Tibial artery (tissue), 4 donors: ENCODE measurements around the gene SPRED2.

Source experiments
- DNase-seq, 2 donors: peaks; one replicate each; pipeline ENCODE4 v3.0.0-alpha.2; 2019
- H3K27ac ChIP-seq, 2 donors: fragments of 200-600 bp; sonication (generic) in 1 of 2; 1 replicate in 1 of 2; 2 replicates in 1 of 2; pipeline ENCODE4 v1.5.1; 2018 to 2019; ENCODE audit warnings: mild to moderate bottlenecking in 1 of 2
- H3K27me3 ChIP-seq, 2 donors: fragments of 200-600 bp; sonication (generic) in 1 of 2; one replicate each; pipeline versions ENCODE4 v1.5.1 to v1.6.0; 2016 to 2019
- H3K36me3 ChIP-seq, 3 donors: fragments of 200-600 bp; sonication (generic) in 2 of 3; one replicate each; pipeline ENCODE4 v1.5.1; 2016 to 2019; ENCODE audit warnings: mild to moderate bottlenecking in 2 of 3
- H3K4me1 ChIP-seq, 4 donors: fragments of 200-600 bp; sonication (generic) in 2 of 4; 1 replicate in 3 of 4; 2 replicates in 1 of 4; pipeline ENCODE4 v1.5.1; 2016 to 2019
- H3K4me3 ChIP-seq, 2 donors: fragments of 200-600 bp; sonication (generic) in 1 of 2; 1 replicate in 1 of 2; 2 replicates in 1 of 2; pipeline ENCODE4 v1.5.1; 2018 to 2019; ENCODE audit warnings: mild to moderate bottlenecking in 2 of 2
- H3K9me3 ChIP-seq, 3 donors: fragments of 200-600 bp; sonication (generic) in 1 of 3; one replicate each; pipeline ENCODE4 v1.5.1; 2016 to 2019
- intact Hi-C: fragments of 100-400 bp; cut with DNase I; formaldehyde crosslinking; loops from one replicate; pipeline ENCODE4 v1.15.0; 2023; ENCODE audit warnings: low total_unique reads
- TF ChIP-seq, protein P1 (sequence below), 2 experiments: fragments of 200-600 bp in 1 of 2; fragments of 450-650 bp in 1 of 2; IDR thresholded peaks; one replicate each; pipeline ENCODE4 v1.5.1; 2017 to 2019; ENCODE audit warnings: antibody characterized with exemption in 2 of 2, mild to moderate bottlenecking in 1 of 2, moderate library complexity in 1 of 2

The SPRED2 gene

DNA sequence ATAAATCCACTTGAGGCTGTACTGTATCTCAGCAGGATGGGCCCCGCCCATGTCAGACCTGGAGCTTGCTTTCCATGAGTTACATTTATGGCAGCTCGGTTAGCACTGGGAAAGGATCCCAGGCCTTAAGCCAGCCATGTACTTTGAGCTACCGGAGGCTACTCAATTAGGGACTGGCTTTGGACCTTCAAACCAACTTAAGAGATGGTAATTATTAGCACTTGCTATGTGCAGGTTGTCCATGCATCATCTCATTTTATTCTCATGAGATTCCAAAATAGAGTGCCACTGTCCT lies 140.3 kb downstream of the SPRED2 start:
- DNase-seq = no peak
- intact Hi-C loops = no loop called here

DNA sequence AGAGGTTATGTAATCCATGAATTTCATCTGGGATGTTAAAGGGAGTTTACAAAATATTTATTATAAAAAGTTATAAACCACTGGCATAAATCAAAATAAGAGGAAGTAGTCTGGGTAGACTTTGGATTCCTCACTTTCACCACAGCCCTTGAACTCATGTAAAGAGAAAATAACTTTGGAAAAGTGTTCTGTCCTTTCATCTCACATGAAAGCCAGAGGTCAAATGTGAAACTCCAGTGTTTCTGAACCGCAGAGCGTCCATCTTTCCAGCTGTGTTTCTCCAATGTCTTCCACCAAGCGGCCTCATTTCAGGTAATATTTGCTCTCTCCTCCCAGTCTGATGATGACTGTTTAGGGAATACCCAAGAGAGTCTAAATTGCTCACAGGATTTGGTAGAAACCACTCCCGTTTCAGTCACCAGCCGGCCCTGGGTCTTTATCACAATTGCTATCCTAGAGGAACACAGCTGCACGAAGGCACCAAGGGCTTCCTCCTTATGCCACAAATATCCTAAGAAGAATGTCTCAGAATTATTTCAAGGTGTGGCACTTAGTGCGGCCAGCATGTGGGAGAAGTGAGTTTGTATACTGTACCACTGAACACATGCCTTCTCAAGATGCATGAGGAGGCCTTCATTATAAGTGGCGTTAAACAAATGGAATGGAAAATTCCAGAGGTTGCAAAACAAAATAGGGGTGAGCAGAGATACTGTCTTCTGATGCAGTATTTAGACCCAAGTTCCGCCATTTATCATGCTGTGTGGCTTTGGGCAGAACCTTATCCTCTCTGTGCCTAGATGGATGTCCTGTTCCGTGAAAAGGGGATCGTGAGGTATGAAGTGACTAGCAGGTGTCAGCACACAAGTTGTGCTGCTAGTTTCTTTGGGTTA lies 140.9 kb downstream of the SPRED2 start:
- no peak for DNase-seq
- Histone ChIP-seq H3K27me3 (no peaks in the 10 kb centered on the region), H3K4me3 (no peak overlapping the region), H3K36me3 (no peaks in the 10 kb centered on the region), H3K27ac (no peak overlapping the region), H3K9me3 (no peaks in the 10 kb centered on the region), H3K4me1 (no peaks in the 10 kb centered on the region)
- TF ChIP-seq, protein P1, sequence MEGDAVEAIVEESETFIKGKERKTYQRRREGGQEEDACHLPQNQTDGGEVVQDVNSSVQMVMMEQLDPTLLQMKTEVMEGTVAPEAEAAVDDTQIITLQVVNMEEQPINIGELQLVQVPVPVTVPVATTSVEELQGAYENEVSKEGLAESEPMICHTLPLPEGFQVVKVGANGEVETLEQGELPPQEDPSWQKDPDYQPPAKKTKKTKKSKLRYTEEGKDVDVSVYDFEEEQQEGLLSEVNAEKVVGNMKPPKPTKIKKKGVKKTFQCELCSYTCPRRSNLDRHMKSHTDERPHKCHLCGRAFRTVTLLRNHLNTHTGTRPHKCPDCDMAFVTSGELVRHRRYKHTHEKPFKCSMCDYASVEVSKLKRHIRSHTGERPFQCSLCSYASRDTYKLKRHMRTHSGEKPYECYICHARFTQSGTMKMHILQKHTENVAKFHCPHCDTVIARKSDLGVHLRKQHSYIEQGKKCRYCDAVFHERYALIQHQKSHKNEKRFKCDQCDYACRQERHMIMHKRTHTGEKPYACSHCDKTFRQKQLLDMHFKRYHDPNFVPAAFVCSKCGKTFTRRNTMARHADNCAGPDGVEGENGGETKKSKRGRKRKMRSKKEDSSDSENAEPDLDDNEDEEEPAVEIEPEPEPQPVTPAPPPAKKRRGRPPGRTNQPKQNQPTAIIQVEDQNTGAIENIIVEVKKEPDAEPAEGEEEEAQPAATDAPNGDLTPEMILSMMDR (IDR thresholded peaks at IDR 0.05) = no peak
- intact Hi-C loops = no loop called here

More for the DNA sequence above, 140.3 kb downstream of the SPRED2 start:
- H3K27me3 ChIP-seq = no peaks in the 10 kb centered on the region
- no peaks in the 10 kb centered on the region for H3K4me1 ChIP-seq
- TF ChIP-seq, protein P1 (IDR thresholded peaks at IDR 0.05) = no peak
- no peaks in the 10 kb centered on the region for H3K36me3 ChIP-seq
- no peak overlapping the region for H3K4me3 ChIP-seq
- no peaks in the 10 kb centered on the region for H3K9me3 ChIP-seq
- H3K27ac ChIP-seq = no peak overlapping the region

DNA sequence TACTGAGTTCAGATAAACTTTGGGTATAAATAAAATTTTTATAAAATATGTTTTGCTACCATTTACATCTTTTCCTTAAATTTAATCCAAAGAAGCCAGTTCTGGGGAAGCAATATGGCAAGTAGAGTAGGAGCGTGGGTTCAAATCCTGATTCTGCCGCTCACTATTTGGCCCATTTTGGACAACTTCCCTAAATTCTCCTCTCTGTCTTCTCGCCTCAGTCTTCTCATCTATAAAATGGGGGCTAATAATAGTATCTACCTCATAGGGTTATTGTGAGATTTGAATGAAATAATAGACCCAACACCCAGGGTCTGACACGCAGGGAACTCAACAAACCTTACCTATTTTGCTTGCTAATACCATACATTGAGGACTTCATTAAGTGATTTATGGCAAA lies 145.0 kb downstream of the SPRED2 start:
- no peak for DNase-seq
- no peaks in the 10 kb centered on the region for H3K36me3 ChIP-seq
- H3K4me3 ChIP-seq = no peak overlapping the region
- intact Hi-C loops = no loop called here
- no peaks in the 10 kb centered on the region for H3K9me3 ChIP-seq
- no peak overlapping the region for H3K27ac ChIP-seq
- TF ChIP-seq, protein P1 (IDR thresholded peaks at IDR 0.05) = no peak
- H3K4me1 ChIP-seq = no peaks in the 10 kb centered on the region
- no peaks in the 10 kb centered on the region for H3K27me3 ChIP-seq

DNA sequence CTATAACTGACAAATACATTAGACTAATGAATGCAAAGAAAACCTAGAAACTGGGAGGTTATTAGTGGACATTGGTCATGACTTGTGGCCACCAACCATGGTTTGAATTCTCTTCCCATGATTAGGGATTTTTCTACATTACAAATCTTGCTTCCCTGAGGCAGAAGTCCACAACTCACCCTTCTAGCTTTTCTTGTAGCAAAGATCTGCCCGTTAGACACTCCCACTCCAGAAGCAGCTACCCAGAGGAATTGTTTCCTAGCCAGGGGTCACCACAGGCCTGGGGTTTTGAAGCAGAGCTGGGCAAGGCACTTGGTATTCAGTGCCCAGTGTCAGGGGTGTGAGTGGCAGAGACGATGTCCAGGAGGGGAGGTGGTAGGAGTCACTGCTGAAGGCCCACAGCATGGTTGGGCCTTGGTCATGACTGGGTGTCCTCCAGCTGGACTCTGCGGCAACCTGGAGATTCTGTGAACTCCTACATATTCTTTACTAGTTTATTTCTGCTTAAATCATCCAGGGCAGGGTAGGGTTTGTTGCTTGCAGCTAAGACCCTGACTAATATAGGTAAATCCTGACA lies 149.8 kb downstream of the SPRED2 start:
- Histone ChIP-seq H3K4me3 (no peak overlapping the region), H3K27ac (no peak overlapping the region), H3K36me3 (no peaks in the 10 kb centered on the region), H3K27me3 (no peaks in the 10 kb centered on the region), H3K4me1 (no peaks in the 10 kb centered on the region), H3K9me3 (no peaks in the 10 kb centered on the region)
- DNase-seq = no peak
- TF ChIP-seq, protein P1 (IDR thresholded peaks at IDR 0.05) = no peak
- intact Hi-C loops = no loop called here

DNA sequence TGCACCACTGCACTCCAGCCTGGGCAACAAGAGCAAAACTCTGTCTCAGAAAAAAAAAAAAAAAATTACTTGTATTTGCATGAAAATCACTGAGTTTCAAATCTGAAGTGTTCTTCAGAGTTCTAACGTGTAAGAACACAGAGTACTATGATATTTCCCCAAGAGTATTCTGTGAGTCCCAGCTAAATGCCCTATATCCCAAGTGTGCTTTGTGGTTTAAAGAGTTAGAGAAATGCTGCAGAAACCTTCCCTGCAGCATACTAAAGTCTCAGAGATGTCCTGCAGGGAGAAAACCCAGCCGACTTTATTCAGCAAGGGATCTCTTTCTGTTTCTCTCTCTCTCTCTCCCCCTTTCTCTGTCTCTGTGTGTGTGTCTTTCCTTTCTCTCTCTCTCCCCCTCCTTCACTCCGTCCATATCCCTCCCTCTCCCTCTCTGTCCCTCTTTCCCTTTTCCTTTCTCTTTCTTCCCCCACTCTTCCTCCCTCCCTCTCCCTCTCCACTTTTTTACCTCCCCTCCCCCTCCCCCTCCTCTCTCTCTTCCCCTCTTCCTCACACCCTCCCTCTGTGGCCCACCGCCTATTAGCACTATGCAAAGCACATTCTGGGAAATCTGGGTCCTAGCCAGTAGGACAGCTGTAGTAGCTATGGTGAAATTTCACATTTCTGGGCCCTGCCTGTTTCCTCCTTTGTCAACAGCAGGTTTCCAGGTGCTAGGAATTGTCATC lies 150.6 kb downstream of the SPRED2 start:
- Histone ChIP-seq H3K9me3 (no peaks in the 10 kb centered on the region), H3K4me1 (no peaks in the 10 kb centered on the region), H3K4me3 (no peak overlapping the region), H3K27me3 (no peaks in the 10 kb centered on the region), H3K27ac (no peak overlapping the region), H3K36me3 (no peaks in the 10 kb centered on the region)
- TF ChIP-seq, protein P1 (IDR thresholded peaks at IDR 0.05) = no peak
- no peak for DNase-seq
- intact Hi-C loops = no loop called here
